ENCODE data around the gene OVOL2.
"Not testable (repeated sequence)": the region's sequence is repeated elsewhere in the genome, so short reads cannot be mapped to it uniquely, and the experiment has no call there.

The OVOL2 gene

DNA sequence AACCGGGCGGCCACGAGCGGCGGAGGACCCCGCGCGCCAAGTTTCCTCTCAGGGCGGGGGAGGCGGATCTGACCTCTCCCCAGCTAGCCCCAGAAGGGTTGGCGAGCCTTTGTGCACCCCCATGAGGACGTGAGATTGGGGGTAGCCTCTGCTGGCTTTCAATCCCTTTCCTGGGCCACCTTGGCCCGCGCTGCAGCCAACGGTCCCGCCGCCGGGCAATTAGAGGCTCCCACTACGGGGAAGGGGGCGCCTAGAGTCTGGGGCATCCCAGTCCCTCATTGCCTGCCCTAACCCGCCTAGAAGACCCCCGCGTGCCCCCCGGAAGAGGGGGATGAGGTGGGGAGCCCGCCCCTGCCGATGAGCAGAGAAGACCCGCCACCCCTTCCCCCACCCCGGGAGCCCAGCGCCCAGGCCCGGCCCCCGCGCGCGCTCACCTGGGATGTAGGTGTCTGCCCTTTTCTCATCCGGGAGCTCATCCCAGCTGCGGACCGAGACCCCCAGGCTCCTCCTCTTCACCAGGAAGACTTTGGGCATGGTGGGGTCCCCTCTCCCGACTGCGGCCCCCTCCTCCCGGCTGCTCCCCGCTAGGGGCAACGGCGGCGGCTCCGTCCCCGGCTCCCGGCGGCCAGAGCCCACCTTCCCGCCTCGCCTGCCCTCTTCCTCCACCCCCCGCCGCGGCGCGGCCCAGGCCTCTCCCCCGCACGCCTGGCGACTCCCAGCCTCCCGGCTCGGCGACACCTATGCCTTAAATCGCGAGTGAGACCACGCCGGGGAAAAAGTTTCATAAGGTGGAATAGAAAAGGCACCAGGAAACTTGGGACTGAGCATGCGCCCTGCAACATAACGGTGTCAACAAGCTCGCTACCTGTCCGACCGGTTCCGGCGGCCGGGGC is at the start of gene OVOL2:
OVOL2 (minus strand) TSS at position 816 of the 893 bp plus-strand sequence; CDS start at position 534, 282 bp downstream.
- no peak for DNase-seq (ENCODE audit: low spot score)
- Mint-ChIP-seq H3K36me3 (ENCODE audit: low read depth) (no peaks in the 10 kb centered on the region), H3K27ac (no peak within 1 kb of the TSS), H3K4me3 (peak within 1 kb of the TSS; percentile 65), H3K4me1 (ENCODE audit: low read depth) (peaks cover 4% of the 10 kb centered on the region), H3K27me3 (ENCODE audit: low read depth) (peaks cover 66% of the 10 kb centered on the region), H3K9me3 (no peaks in the 10 kb centered on the region)

DNA sequence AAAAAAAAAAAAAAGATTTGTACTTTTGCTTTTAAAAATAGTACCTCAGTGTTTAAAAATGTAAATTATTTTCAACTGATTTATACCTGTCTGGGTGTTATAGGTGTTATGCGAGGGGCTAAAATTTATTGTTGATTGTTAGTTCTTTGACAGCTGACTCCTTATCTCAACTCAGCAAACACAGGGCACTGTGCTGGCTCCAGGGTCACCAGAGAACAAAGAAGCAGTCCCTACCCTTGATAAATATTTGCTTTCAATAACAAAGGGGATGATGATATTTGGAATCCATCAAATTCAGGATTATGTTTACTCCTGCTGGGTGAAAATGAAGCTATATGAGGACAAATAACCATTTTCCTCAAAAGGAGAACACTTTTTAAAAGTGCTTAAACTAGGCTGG is 45.8 kb upstream of the OVOL2 start:
- no peak overlapping the region for H3K27ac Mint-ChIP-seq
- H3K9me3 Mint-ChIP-seq: no peaks in the 10 kb centered on the region
- no peaks in the 10 kb centered on the region for H3K4me1 Mint-ChIP-seq (ENCODE audit: low read depth)
- DNase-seq (ENCODE audit: low spot score): no peak
- H3K36me3 Mint-ChIP-seq (ENCODE audit: low read depth): no peaks in the 10 kb centered on the region
- H3K4me3 Mint-ChIP-seq: no peak overlapping the region
- H3K27me3 Mint-ChIP-seq (ENCODE audit: low read depth): peaks cover 1% of the 10 kb centered on the region

DNA sequence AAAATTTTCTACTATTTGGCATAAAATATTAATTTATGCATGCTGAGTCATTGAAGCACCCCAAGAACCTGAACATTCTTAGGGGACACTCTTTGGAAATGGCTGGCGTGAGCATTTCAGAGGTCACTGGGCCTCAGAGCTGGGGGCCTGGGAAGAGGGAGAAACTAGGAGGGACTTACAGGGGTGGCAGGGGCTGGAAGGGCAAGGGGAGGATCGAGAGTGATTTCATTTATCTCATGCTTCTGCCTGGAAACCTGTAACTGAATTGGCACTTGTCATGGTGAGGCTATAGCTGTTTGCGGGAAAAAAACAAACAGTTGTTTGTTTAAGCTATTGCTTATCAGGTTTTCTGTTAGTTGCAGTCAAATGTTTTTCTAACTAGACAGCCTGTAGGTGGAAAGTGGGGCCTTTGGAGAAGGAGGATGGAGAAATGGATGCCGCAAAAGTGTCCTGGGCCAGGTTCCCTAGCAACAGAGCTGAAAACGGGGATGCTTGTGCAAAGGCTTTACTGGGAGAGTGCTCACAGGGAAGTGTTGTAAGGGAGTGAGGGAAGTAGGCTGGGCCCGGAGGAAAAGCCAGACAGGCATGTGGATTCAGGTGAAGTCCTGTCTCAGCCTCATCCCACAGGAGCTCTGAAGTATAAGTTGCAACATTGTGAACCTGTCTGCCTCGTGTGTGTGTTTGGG is 43.6 kb upstream of the OVOL2 start:
- Mint-ChIP-seq H3K36me3 (ENCODE audit: low read depth) (no peaks in the 10 kb centered on the region), H3K4me1 (ENCODE audit: low read depth) (no peaks in the 10 kb centered on the region), H3K4me3 (no peak overlapping the region), H3K27me3 (ENCODE audit: low read depth) (no peaks in the 10 kb centered on the region), H3K9me3 (no peaks in the 10 kb centered on the region), H3K27ac (no peak overlapping the region)
- DNase-seq (ENCODE audit: low spot score): no peak

DNA sequence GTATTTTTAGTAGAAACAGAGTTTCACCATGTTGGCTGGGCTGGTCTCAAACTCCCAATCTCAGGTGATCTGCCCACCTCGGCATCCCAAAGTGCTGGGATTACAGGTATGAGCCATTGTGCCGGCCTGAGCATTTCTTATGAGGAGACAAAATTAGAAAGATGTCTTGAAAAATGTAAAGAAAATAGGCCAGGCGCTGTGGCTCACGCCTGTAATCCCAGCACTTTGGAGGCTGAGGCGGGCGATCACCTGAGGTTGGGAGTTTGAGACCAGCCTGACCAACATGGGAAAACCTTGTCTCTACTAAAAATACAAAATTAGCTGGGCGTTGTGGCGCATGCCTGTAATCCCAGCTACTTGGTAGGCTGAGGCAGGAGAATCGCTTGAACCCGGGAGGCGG is 42.9 kb upstream of the OVOL2 start:
- not testable (repeated sequence) for H3K4me3 Mint-ChIP-seq; H3K4me1 Mint-ChIP-seq (ENCODE audit: low read depth); H3K36me3 Mint-ChIP-seq (ENCODE audit: low read depth); H3K27ac Mint-ChIP-seq; DNase-seq (ENCODE audit: low spot score); H3K9me3 Mint-ChIP-seq; H3K27me3 Mint-ChIP-seq (ENCODE audit: low read depth)

DNA sequence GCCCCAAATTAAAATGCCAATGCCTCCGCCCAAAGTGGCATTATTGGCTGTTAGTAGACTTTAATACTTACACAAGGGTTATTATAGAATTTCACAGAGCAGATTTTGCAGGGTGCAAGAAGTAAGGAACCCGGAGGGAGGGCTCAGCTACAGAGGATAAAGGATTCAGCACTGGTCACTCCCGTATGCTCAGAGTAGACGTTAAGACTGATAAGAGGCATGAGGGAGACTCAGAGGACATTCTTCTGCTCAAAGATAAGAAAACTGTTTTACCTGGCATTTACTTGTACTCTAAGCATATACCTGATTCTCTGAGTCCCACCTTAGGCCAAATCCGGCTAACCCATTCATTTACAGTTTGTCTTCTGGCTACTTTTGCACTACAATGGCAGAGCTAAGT is 36.5 kb upstream of the OVOL2 start:
- no peak for DNase-seq (ENCODE audit: low spot score)
- Mint-ChIP-seq H3K4me1 (ENCODE audit: low read depth) (no peaks in the 10 kb centered on the region), H3K4me3 (no peak overlapping the region), H3K36me3 (ENCODE audit: low read depth) (no peaks in the 10 kb centered on the region), H3K9me3 (no peaks in the 10 kb centered on the region), H3K27me3 (ENCODE audit: low read depth) (no peaks in the 10 kb centered on the region), H3K27ac (no peak overlapping the region)

DNA sequence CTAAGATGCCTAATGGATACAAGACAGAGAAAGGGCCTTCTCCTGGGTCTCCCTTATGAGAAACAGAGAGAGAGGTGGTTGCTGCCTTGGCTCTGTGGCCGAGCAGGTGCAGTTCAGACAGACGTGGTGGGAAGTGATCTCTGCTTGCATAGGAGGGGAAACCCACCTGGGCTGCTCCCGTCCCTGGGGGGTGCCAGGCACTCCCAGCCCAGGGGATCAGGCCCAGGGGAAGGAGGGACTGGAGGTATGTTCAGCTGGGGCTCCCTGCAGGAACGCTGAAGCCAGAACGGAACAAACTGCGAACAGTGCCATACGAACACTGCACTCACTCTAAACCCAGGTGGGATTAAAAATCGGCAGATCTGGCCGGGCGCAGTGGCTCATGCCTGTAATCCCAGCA is 35.7 kb upstream of the OVOL2 start:
- Mint-ChIP-seq H3K27me3 (ENCODE audit: low read depth) (no peaks in the 10 kb centered on the region), H3K27ac (no peak overlapping the region), H3K4me3 (no peak overlapping the region), H3K9me3 (no peaks in the 10 kb centered on the region), H3K36me3 (ENCODE audit: low read depth) (no peaks in the 10 kb centered on the region), H3K4me1 (ENCODE audit: low read depth) (no peaks in the 10 kb centered on the region)
- no peak for DNase-seq (ENCODE audit: low spot score)

DNA sequence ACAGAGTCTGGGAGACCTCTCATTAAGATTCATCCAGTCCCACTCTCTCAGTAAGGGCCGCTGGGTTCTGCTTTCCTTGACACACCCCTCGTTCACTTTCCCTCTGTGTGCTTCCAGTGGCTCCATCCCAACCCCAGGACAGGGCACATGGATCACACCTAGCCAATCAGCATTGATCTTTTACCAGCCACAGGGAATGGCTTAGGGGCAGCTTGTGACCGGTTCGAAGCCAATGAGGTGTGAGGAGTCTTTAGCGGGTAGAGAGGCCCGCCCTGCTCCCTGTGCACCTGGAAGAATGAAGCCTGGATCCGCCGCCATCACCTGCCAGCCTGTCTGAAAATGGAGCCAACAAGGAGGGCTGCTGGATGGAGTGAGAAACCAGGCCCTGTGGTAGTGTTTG is 35.2 kb upstream of the OVOL2 start:
- no peaks in the 10 kb centered on the region for H3K9me3 Mint-ChIP-seq
- H3K4me1 Mint-ChIP-seq (ENCODE audit: low read depth): no peaks in the 10 kb centered on the region
- no peak for DNase-seq (ENCODE audit: low spot score)
- H3K36me3 Mint-ChIP-seq (ENCODE audit: low read depth): no peaks in the 10 kb centered on the region
- H3K27ac Mint-ChIP-seq: no peak overlapping the region
- H3K27me3 Mint-ChIP-seq (ENCODE audit: low read depth): no peaks in the 10 kb centered on the region
- no peak overlapping the region for H3K4me3 Mint-ChIP-seq

DNA sequence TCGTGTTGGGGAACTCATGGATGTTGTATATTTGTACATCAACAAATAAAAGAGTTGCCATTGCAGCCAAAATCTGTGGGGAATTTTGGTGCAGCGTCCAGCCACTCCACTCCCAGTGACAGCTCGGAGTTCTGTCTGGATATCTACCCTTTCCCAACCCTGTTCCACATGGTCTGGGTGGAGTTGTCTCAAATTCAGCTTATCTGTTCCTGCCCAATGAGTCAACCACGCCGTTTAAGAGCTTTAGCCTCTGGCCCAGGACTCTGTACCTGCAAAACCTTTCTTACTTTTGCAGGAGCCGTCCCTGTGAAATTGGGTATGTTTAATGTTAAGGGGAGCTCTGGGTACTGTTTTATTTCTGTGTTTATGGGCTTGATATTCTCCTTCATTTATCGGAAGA is 33.9 kb upstream of the OVOL2 start:
- H3K4me1 Mint-ChIP-seq (ENCODE audit: low read depth): no peaks in the 10 kb centered on the region
- H3K27ac Mint-ChIP-seq: no peak overlapping the region
- DNase-seq (ENCODE audit: low spot score): no peak
- no peaks in the 10 kb centered on the region for H3K36me3 Mint-ChIP-seq (ENCODE audit: low read depth)
- no peaks in the 10 kb centered on the region for H3K9me3 Mint-ChIP-seq
- no peak overlapping the region for H3K4me3 Mint-ChIP-seq
- H3K27me3 Mint-ChIP-seq (ENCODE audit: low read depth): no peaks in the 10 kb centered on the region

DNA sequence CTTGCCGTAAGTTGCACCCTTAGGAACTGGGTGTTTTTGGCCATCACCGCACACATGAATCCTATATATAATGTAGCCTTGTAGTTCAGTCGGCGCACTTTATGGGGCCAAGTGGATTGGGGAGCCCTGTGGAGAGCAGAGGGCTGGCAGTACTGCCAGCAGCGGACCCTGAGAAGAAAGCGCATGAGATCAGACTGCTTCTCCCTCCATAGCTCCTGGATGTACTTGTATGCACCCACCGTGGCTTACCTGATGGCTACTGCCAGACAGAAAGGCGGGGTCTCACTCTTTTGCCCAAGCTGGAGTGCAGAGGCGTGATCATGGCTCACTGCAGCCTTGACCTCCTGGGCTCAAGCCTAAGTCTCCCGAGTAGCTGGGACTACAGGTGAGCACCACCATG is 32.8 kb upstream of the OVOL2 start:
- H3K4me3 Mint-ChIP-seq: no peak overlapping the region
- H3K9me3 Mint-ChIP-seq: no peaks in the 10 kb centered on the region
- DNase-seq (ENCODE audit: low spot score): no peak
- H3K27me3 Mint-ChIP-seq (ENCODE audit: low read depth): no peaks in the 10 kb centered on the region
- no peak overlapping the region for H3K27ac Mint-ChIP-seq
- H3K4me1 Mint-ChIP-seq (ENCODE audit: low read depth): no peaks in the 10 kb centered on the region
- H3K36me3 Mint-ChIP-seq (ENCODE audit: low read depth): no peaks in the 10 kb centered on the region

DNA sequence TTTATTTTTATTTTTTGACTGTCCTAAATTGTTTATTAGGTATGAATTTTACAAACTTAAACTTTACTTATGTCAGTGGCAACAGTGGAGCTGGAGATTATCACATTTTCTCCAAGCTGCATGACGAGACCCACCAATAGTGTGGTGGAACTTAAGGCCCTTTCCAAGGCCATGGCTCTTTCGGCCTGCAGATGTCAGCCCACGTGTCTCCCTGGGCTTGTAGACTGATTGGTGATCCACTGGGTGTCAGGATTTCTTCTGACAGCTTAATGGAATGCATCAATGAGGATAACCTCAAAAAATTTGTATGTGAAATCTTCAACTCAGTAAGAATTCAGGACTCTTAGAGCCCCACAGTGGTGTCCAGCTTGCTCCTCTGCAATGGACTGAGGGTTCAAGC is 32.3 kb upstream of the OVOL2 start:
- Mint-ChIP-seq H3K27me3 (ENCODE audit: low read depth) (no peaks in the 10 kb centered on the region), H3K9me3 (no peaks in the 10 kb centered on the region), H3K4me3 (no peak overlapping the region), H3K4me1 (ENCODE audit: low read depth) (no peaks in the 10 kb centered on the region), H3K27ac (no peak overlapping the region), H3K36me3 (ENCODE audit: low read depth) (no peaks in the 10 kb centered on the region)
- no peak for DNase-seq (ENCODE audit: low spot score)

DNA sequence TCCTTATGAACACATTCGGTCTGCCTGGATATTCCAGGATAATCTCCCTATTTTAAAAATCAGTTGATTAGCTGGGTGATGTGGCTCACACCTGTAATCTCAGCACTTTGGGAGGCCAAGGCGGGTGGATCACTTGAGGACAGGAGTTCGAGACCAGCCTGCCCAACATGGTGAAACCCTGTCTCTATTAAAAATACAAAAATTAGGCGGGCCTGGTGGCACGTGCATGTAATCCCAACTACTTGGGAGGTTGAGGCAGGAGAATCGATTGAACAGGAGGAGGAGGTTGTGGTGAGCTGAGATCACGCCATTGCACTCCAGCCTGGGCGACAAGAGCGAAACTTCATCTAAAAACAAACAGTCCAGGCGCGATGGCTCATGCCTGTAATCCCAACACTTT is 31.1 kb upstream of the OVOL2 start:
- not testable (repeated sequence) for H3K4me1 Mint-ChIP-seq (ENCODE audit: low read depth); H3K36me3 Mint-ChIP-seq (ENCODE audit: low read depth); H3K9me3 Mint-ChIP-seq; DNase-seq (ENCODE audit: low spot score); H3K4me3 Mint-ChIP-seq; H3K27me3 Mint-ChIP-seq (ENCODE audit: low read depth); H3K27ac Mint-ChIP-seq

DNA sequence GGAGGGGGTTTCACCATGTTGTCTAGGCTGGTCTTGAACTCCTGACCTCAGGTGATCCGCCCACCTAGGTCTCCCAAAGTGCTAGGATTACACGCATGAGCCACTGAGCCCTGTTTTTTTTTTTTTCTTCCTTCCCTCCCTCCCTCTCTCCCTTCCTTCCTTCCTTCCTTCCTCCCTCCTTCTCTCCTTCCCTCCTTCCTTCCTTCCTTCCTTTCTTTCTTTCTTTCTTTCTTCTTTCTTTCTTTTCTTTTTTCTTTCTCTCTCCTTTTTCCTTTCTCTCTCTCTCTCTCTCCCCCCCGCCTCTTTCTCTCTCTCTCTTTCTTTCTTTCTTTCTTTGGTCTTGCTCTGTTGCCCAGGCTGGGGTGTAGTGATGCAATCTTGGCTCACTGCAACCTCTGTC is 30.6 kb upstream of the OVOL2 start:
- not testable (repeated sequence) for H3K4me1 Mint-ChIP-seq (ENCODE audit: low read depth); H3K36me3 Mint-ChIP-seq (ENCODE audit: low read depth); H3K27ac Mint-ChIP-seq; H3K9me3 Mint-ChIP-seq; H3K4me3 Mint-ChIP-seq; H3K27me3 Mint-ChIP-seq (ENCODE audit: low read depth); DNase-seq (ENCODE audit: low spot score)

DNA sequence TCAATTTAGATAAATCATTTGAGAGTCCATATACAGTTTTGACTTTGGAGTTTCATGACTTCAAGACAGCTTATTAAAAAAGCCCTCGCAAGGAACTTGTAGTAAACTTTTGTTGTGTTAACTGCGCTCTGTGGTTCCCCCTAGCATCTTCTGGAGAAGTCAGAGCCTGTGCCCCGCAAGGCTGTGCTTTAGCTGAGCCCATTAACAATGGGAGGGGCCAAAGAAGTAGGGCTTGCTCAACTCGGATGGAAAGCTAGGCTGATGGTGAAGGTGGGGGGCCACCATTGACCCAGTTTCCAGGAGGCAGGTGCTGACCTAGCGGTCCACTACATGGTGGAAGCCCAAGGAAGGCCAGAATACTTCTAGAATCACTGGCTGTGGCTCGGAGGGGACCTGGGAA is 29.3 kb upstream of the OVOL2 start:
- no peaks in the 10 kb centered on the region for H3K4me1 Mint-ChIP-seq (ENCODE audit: low read depth)
- H3K27me3 Mint-ChIP-seq (ENCODE audit: low read depth): no peaks in the 10 kb centered on the region
- H3K4me3 Mint-ChIP-seq: no peak overlapping the region
- DNase-seq (ENCODE audit: low spot score): no peak
- no peak overlapping the region for H3K27ac Mint-ChIP-seq
- no peaks in the 10 kb centered on the region for H3K9me3 Mint-ChIP-seq
- H3K36me3 Mint-ChIP-seq (ENCODE audit: low read depth): no peaks in the 10 kb centered on the region

DNA sequence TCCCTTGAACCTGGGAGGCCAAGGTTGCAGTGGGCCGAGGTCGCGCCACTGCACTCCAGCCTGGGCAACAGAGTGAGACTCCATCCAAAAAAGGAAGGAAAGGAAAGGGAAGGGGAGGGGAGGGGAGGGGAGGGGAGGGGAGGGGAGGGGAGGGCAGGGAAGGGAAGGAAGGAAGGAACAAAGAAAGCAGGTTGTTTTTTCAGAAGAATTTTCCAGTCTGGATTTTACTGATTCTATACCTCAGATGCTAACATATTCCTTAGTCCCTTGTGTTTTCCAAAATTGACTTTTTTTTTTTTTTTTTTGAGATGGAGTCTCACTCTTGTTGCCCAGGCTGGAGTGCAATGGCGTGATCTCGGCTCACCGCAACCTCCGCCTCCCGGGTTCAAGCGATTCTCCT is 23.1 kb upstream of the OVOL2 start:
- not testable (repeated sequence) for DNase-seq (ENCODE audit: low spot score); H3K36me3 Mint-ChIP-seq (ENCODE audit: low read depth); H3K4me3 Mint-ChIP-seq; H3K27ac Mint-ChIP-seq; H3K9me3 Mint-ChIP-seq; H3K4me1 Mint-ChIP-seq (ENCODE audit: low read depth); H3K27me3 Mint-ChIP-seq (ENCODE audit: low read depth)
